ENCODE measurements around the gene RPLP1. TPM values are rescaled to one million over a fixed set of nuclear protein-coding genes. Genes with fewer than 3 reads are reported as not detected.

RPLP1 gene
- polyA plus RNA-seq, 1 of the 3 experiments (the other 2 are of a cell fraction): 1,792 TPM

- H3K79me2 ChIP-seq (ENCODE audit: insufficient read depth): no peaks in the 10 kb centered on the region
- 90% methylated on average over 1 of the region's 1 CpG for WGBS (ENCODE audit: low lambda C conversion rate)
- TF ChIP-seq ELF1 (IDR thresholded peaks at IDR 0.05): no peak
- no peak for TF ChIP-seq IRF3 (IDR thresholded peaks at IDR 0.05; ENCODE audit: low read depth, low read length)
- TF ChIP-seq, protein P1, sequence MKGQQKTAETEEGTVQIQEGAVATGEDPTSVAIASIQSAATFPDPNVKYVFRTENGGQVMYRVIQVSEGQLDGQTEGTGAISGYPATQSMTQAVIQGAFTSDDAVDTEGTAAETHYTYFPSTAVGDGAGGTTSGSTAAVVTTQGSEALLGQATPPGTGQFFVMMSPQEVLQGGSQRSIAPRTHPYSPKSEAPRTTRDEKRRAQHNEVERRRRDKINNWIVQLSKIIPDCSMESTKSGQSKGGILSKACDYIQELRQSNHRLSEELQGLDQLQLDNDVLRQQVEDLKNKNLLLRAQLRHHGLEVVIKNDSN (IDR thresholded peaks at IDR 0.05; ENCODE audit: borderline replicate concordance, low read depth): no peak
- TF ChIP-seq FOSL2 (IDR thresholded peaks at IDR 0.05; ENCODE audit: borderline replicate concordance, low read depth): no peak
- no peak for TF ChIP-seq TAF1 (IDR thresholded peaks at IDR 0.05; ENCODE audit: borderline replicate concordance, low read depth, low read length)
- no peak for TF ChIP-seq TEAD4 (IDR thresholded peaks at IDR 0.05; ENCODE audit: borderline replicate concordance, insufficient read depth)
- TF ChIP-seq CTCF (IDR thresholded peaks at IDR 0.05): no peak
- no peaks in the 10 kb centered on the region for H3K9me2 ChIP-seq
- no peak overlapping the region for H2AFZ ChIP-seq (ENCODE audit: low read depth)
- ChIA-PET CTCF (interaction anchor here (9.3 kb wide), 1 partner anchor 23 kb away, joined by 81 read pairs; no protein-coding TSS in a partner anchor), POLR2A (no interaction called here)
- no peaks in the 10 kb centered on the region for H3K9me3 ChIP-seq
- H3K4me3 ChIP-seq (ENCODE audit: low read depth in 2 of 2, low read length in 1 of 2): no peak overlapping the region
- H3K4me1 ChIP-seq (ENCODE audit: control insufficient read depth in 1 of 2, insufficient read depth in 2 of 2, low read depth in 1 of 2, low read length in 1 of 2): no peaks in the 10 kb centered on the region; a peak in 1 of 4 replicates
- DNase-seq: no peak
- no peak overlapping the region for H3K9ac ChIP-seq
- H4K20me1 ChIP-seq (ENCODE audit: insufficient read depth): no peaks in the 10 kb centered on the region
- H3K4me2 ChIP-seq: no peak overlapping the region
- H3F3A ChIP-seq (replicated peaks; ENCODE audit: insufficient read depth): no peaks in the 10 kb centered on the region
- no peak overlapping the region for H3K27ac ChIP-seq (ENCODE audit: low read depth in 2 of 2, low read length in 1 of 2)
- H3K27me3 ChIP-seq (ENCODE audit: insufficient read depth): peaks cover 8% of the 10 kb centered on the region; the same call in 1 of the 2 replicates
- H3K36me3 ChIP-seq (replicated peaks in 1 of 2; ENCODE audit: control insufficient read depth in 1 of 2, insufficient read depth in 2 of 2, low read length in 1 of 2): no peaks in the 10 kb centered on the region
Observed at GRCh38 chr15:69500339-69500738, 47.7 kb downstream of the RPLP1 start.

GRCh38 chr15:69501456-69501855 is 48.8 kb downstream of the RPLP1 start:
- H3K4me3 ChIP-seq (ENCODE audit: low read depth in 2 of 2, low read length in 1 of 2): no peak overlapping the region
- no peak overlapping the region for H3K4me2 ChIP-seq
- TF ChIP-seq NRF1 (IDR thresholded peaks at IDR 0.05; ENCODE audit: low read depth, low read length) (no peak), RAD21 (IDR thresholded peaks at IDR 0.05; ENCODE audit: low read length) (no peak)
- no peaks in the 10 kb centered on the region for H3K9me2 ChIP-seq
- no peaks in the 10 kb centered on the region for H4K20me1 ChIP-seq (ENCODE audit: insufficient read depth)
- H3F3A ChIP-seq (replicated peaks; ENCODE audit: insufficient read depth): no peaks in the 10 kb centered on the region
- DNase-seq: no peak
- WGBS (ENCODE audit: low lambda C conversion rate): 69% methylated on average over 8 of the region's 8 CpGs
- peaks cover 0 to 4% of the 10 kb centered on the region in 2 experiments; a peak in 1 of 4 replicates for H3K4me1 ChIP-seq (ENCODE audit: control insufficient read depth in 1 of 2, insufficient read depth in 2 of 2, low read depth in 1 of 2, low read length in 1 of 2)
- H2AFZ ChIP-seq (ENCODE audit: low read depth): no peak overlapping the region
- POLR2A ChIA-PET: no interaction called here
- H3K9me3 ChIP-seq: no peaks in the 10 kb centered on the region
- no peaks in the 10 kb centered on the region for H3K79me2 ChIP-seq (ENCODE audit: insufficient read depth)
- no peaks in the 10 kb centered on the region for H3K36me3 ChIP-seq (replicated peaks in 1 of 2; ENCODE audit: control insufficient read depth in 1 of 2, insufficient read depth in 2 of 2, low read length in 1 of 2)
- CTCF ChIA-PET: interaction anchor here (0.9 to 9.3 kb wide), 2 partner anchors 10 to 24 kb away, joined by 3 to 81 read pairs; no protein-coding TSS in a partner anchor
- no peak overlapping the region for H3K27ac ChIP-seq (ENCODE audit: low read depth in 2 of 2, low read length in 1 of 2)
- H3K9ac ChIP-seq: no peak overlapping the region
- peaks cover 8% of the 10 kb centered on the region; the same call in 1 of the 2 replicates for H3K27me3 ChIP-seq (ENCODE audit: insufficient read depth)
